ENCODE data around the gene PNLDC1.
"Not testable (repeated sequence)": the region's sequence is repeated elsewhere in the genome, so short reads cannot be mapped to it uniquely, and the experiment has no call there.

PNLDC1 gene

GRCh38 chr6:159823953-159824352 is 23.9 kb downstream of the PNLDC1 start:
- no peak overlapping the region for H3K9ac ChIP-seq (ENCODE audit: low read depth, low read length, poor library complexity, severe bottlenecking)
- H3K9me3 ChIP-seq (ENCODE audit: insufficient read depth, low read depth, low read length) = no peaks in the 10 kb centered on the region
- no peaks in the 10 kb centered on the region for H3K36me3 ChIP-seq (ENCODE audit: insufficient read depth, low read length)
- H3K27me3 ChIP-seq (ENCODE audit: insufficient read depth, low read length, poor library complexity, severe bottlenecking) = no peaks in the 10 kb centered on the region
- H4K20me1 ChIP-seq (ENCODE audit: insufficient read depth, low read length, poor library complexity, severe bottlenecking) = no peaks in the 10 kb centered on the region
- no peak overlapping the region for H2AFZ ChIP-seq (ENCODE audit: low read length)
- H3K9me2 ChIP-seq (replicated peaks; ENCODE audit: low read depth, low read length) = no peaks in the 10 kb centered on the region
- no peak for TF ChIP-seq CTCF (conservative IDR thresholded peaks at IDR 0.05; ENCODE audit: low read length)
- TF ChIP-seq EZH2phosphoT487 (IDR thresholded peaks at IDR 0.05; ENCODE audit: borderline replicate concordance) = no peak
- no peak overlapping the region for H3K4me3 ChIP-seq (ENCODE audit: low read length, poor library complexity, severe bottlenecking)
- no peak overlapping the region for H3K4me2 ChIP-seq (ENCODE audit: low read depth, low read length, poor library complexity, severe bottlenecking)
- H3F3A ChIP-seq (ENCODE audit: low read depth) = no peaks in the 10 kb centered on the region
- no peaks in the 10 kb centered on the region for H3K79me2 ChIP-seq (ENCODE audit: insufficient read depth, low read length)
- peaks cover 9% of the 10 kb centered on the region for H3K4me1 ChIP-seq (ENCODE audit: insufficient read depth, low read length, poor library complexity, severe bottlenecking)

- H2AFZ ChIP-seq (ENCODE audit: low read length); H3K9me2 ChIP-seq (replicated peaks; ENCODE audit: low read depth, low read length); H3K4me2 ChIP-seq (ENCODE audit: low read depth, low read length, poor library complexity, severe bottlenecking); H3K9me3 ChIP-seq (ENCODE audit: insufficient read depth, low read depth, low read length); H3K27me3 ChIP-seq (ENCODE audit: insufficient read depth, low read length, poor library complexity, severe bottlenecking); H3K9ac ChIP-seq (ENCODE audit: low read depth, low read length, poor library complexity, severe bottlenecking); H3K36me3 ChIP-seq (ENCODE audit: insufficient read depth, low read length); H3F3A ChIP-seq (ENCODE audit: low read depth); H3K4me3 ChIP-seq (ENCODE audit: low read length, poor library complexity, severe bottlenecking); H4K20me1 ChIP-seq (ENCODE audit: insufficient read depth, low read length, poor library complexity, severe bottlenecking); H3K79me2 ChIP-seq (ENCODE audit: insufficient read depth, low read length): not testable (repeated sequence)
- peaks cover 17% of the 10 kb centered on the region for H3K4me1 ChIP-seq (ENCODE audit: insufficient read depth, low read length, poor library complexity, severe bottlenecking)
Observed at GRCh38 chr6:159824690-159825089, 24.6 kb downstream of the PNLDC1 start.

GRCh38 chr6:159826004-159826403 is 25.9 kb downstream of the PNLDC1 start:
- no peaks in the 10 kb centered on the region for H3K36me3 ChIP-seq (ENCODE audit: insufficient read depth, low read length)
- H2AFZ ChIP-seq (ENCODE audit: low read length) = no peak overlapping the region
- no peak overlapping the region for H3K9ac ChIP-seq (ENCODE audit: low read depth, low read length, poor library complexity, severe bottlenecking)
- no peak for TF ChIP-seq CTCF (conservative IDR thresholded peaks at IDR 0.05; ENCODE audit: low read length)
- no peak for TF ChIP-seq EZH2phosphoT487 (IDR thresholded peaks at IDR 0.05; ENCODE audit: borderline replicate concordance)
- no peaks in the 10 kb centered on the region for H3F3A ChIP-seq (ENCODE audit: low read depth)
- peaks cover 30% of the 10 kb centered on the region for H3K4me1 ChIP-seq (ENCODE audit: insufficient read depth, low read length, poor library complexity, severe bottlenecking)
- no peak overlapping the region for H3K4me3 ChIP-seq (ENCODE audit: low read length, poor library complexity, severe bottlenecking)
- H3K9me2 ChIP-seq (replicated peaks; ENCODE audit: low read depth, low read length) = no peaks in the 10 kb centered on the region
- no peaks in the 10 kb centered on the region for H4K20me1 ChIP-seq (ENCODE audit: insufficient read depth, low read length, poor library complexity, severe bottlenecking)
- H3K9me3 ChIP-seq (ENCODE audit: insufficient read depth, low read depth, low read length) = no peaks in the 10 kb centered on the region
- H3K79me2 ChIP-seq (ENCODE audit: insufficient read depth, low read length) = no peaks in the 10 kb centered on the region
- H3K27me3 ChIP-seq (ENCODE audit: insufficient read depth, low read length, poor library complexity, severe bottlenecking) = no peaks in the 10 kb centered on the region
- no peak overlapping the region for H3K4me2 ChIP-seq (ENCODE audit: low read depth, low read length, poor library complexity, severe bottlenecking)

GRCh38 chr6:159826968-159827647 is 27.0 kb downstream of the PNLDC1 start:
- no peaks in the 10 kb centered on the region for H3K36me3 ChIP-seq (ENCODE audit: insufficient read depth, low read length)

More at GRCh38 chr6:159826968-159827647, 27.0 kb downstream of the PNLDC1 start:
- no peak for TF ChIP-seq CTCF (conservative IDR thresholded peaks at IDR 0.05; ENCODE audit: low read length)
- no peak for TF ChIP-seq EZH2phosphoT487 (IDR thresholded peaks at IDR 0.05; ENCODE audit: borderline replicate concordance)
- H3K9me2 ChIP-seq (replicated peaks; ENCODE audit: low read depth, low read length) = no peaks in the 10 kb centered on the region
- H3F3A ChIP-seq (ENCODE audit: low read depth) = no peaks in the 10 kb centered on the region
- no peak overlapping the region for H3K4me3 ChIP-seq (ENCODE audit: low read length, poor library complexity, severe bottlenecking)
- no peak overlapping the region for H3K9ac ChIP-seq (ENCODE audit: low read depth, low read length, poor library complexity, severe bottlenecking)
- no peaks in the 10 kb centered on the region for H3K27me3 ChIP-seq (ENCODE audit: insufficient read depth, low read length, poor library complexity, severe bottlenecking)
- H4K20me1 ChIP-seq (ENCODE audit: insufficient read depth, low read length, poor library complexity, severe bottlenecking) = no peaks in the 10 kb centered on the region
- H2AFZ ChIP-seq (ENCODE audit: low read length) = no peak overlapping the region
- H3K9me3 ChIP-seq (ENCODE audit: insufficient read depth, low read depth, low read length) = no peaks in the 10 kb centered on the region
- no peaks in the 10 kb centered on the region for H3K79me2 ChIP-seq (ENCODE audit: insufficient read depth, low read length)
- peaks cover 41% of the 10 kb centered on the region for H3K4me1 ChIP-seq (ENCODE audit: insufficient read depth, low read length, poor library complexity, severe bottlenecking)
- H3K4me2 ChIP-seq (ENCODE audit: low read depth, low read length, poor library complexity, severe bottlenecking) = no peak overlapping the region

Measured in Loucy (cell line).